ENCODE results near the gene MAPT. TPM values are rescaled to one million over a fixed set of nuclear protein-coding genes. Genes with fewer than 3 reads are reported as not detected.
"Not testable (repeated sequence)": the region's sequence is repeated elsewhere in the genome, so short reads cannot be mapped to it uniquely, and the experiment has no call there.

The MAPT gene
- total RNA-seq, 1 experiment from 2014 or later, result 0.03 TPM

DNA sequence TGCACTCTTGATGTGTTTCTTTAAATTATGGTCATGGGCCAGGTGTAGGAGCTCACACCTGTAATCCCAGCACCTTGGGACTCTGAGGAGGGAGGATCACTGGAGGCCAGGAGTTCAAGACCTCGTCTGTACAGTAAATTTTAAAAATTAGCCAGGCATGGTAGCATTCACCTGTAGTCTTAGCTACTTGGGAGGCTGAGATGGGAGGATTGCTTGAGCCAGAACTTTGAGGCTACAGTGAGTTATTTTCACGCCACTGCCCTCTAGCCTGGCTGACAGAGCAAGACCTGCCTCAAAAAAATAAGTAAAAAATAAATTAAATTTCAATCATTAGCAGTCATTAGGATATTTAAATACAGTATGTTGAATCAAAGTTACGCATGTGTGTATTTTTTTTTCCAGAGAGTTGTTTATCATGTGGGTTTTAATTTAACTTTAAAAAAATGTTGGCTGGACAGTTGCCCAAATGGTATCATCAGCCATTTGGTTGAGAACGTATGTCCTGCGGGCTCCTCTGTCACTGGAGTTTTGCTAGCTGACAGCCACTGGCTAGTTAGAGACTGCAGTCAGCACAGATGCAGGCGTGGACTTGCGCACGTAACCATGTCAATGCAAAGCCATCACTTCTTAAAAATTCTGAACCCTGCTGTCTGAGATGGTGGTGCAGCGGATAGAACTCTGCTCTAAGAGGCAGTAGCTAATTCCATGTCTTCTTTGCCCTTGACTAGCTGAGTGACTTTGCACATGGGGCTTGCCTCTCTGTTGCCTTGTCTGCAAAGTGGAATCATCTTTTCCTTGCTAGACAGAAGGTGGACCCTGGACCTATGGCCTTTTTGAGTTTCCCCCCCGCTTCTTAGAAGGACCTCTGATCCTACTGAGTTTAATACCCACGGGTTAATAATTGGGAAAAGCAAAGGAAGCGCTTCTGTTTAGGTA is 40.0 kb downstream of the MAPT start:
- DNase-seq (ENCODE audit: low read depth in 1 of 2, low spot score in 2 of 2), result no peak
- no peaks in the 10 kb centered on the region for H3K4me1 ChIP-seq (replicated peaks)
- no peak overlapping the region for H3K4me3 ChIP-seq
- peaks cover 73% of the 10 kb centered on the region for H3K27me3 ChIP-seq (replicated peaks)
- no peak overlapping the region for H3K27ac ChIP-seq
- no peaks in the 10 kb centered on the region for H3K9me3 ChIP-seq (replicated peaks)
- no peaks in the 10 kb centered on the region for H3K36me3 ChIP-seq

GRCh38 chr17:45935197-45935709 is 40.9 kb downstream of the MAPT start:
- Histone ChIP-seq H3K27me3 (replicated peaks) (peaks cover 80% of the 10 kb centered on the region), H3K4me3 (no peak overlapping the region), H3K36me3 (no peaks in the 10 kb centered on the region), H3K27ac (no peak overlapping the region), H3K4me1 (replicated peaks) (no peaks in the 10 kb centered on the region), H3K9me3 (replicated peaks) (no peaks in the 10 kb centered on the region)
- no peak for DNase-seq (ENCODE audit: low read depth in 1 of 2, low spot score in 2 of 2)

DNA sequence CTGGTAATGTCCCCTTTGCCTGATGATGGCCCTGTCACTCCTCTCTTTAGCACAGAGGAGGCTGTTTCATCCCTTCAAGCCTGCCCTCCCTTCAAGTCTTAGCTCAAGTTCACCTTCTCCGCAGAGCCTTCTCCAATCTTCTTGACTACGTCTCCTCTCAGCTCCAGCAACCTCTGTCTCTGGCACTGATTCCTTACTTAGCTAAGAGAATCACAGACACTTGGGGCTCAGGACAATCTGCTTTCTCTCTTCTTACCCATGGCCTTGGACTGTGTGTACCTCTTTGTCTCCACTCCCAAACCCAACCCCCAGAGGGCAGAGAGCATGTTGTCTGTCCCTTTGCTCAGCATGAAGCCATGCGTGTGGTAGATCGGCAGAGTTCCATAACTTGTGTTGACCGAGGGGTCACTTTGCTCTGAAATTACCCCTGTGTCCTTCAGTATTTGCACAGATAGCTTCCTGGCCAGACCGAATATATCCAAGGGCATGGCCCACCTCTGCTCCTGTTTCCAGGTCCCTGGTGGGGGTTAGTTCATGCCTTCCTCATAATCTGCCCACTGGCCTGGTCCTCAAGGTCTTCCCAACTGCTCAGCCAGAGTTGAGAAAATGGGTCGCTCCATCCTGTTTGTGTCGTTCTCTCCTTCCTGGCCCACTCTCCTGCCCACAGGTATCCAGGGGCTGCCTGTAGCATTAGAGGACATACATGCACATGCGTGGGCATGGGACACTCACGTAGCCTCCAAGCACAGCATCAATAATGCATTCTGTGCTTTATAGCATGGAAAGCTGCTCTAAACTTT is 41.6 kb downstream of the MAPT start:
- Histone ChIP-seq H3K27ac (no peak overlapping the region), H3K4me3 (no peak overlapping the region), H3K9me3 (replicated peaks) (no peaks in the 10 kb centered on the region), H3K27me3 (replicated peaks) (peaks cover 82% of the 10 kb centered on the region), H3K36me3 (no peaks in the 10 kb centered on the region), H3K4me1 (replicated peaks) (no peaks in the 10 kb centered on the region)
- no peak for DNase-seq (ENCODE audit: low read depth in 1 of 2, low spot score in 2 of 2)

- no peak for DNase-seq (ENCODE audit: low read depth in 1 of 2, low spot score in 2 of 2)
- Histone ChIP-seq H3K27me3 (replicated peaks) (peaks cover 79% of the 10 kb centered on the region), H3K27ac (no peak overlapping the region), H3K36me3 (no peaks in the 10 kb centered on the region), H3K9me3 (replicated peaks) (no peaks in the 10 kb centered on the region), H3K4me3 (no peak overlapping the region), H3K4me1 (replicated peaks) (no peaks in the 10 kb centered on the region)
Observed at GRCh38 chr17:45936610-45937009, 42.3 kb downstream of the MAPT start.

GRCh38 chr17:45937186-45937585 is 42.8 kb downstream of the MAPT start:
- not testable (repeated sequence) for H3K4me1 ChIP-seq (replicated peaks)
- H3K27me3 ChIP-seq (replicated peaks), result peaks cover 79% of the 10 kb centered on the region

DNA sequence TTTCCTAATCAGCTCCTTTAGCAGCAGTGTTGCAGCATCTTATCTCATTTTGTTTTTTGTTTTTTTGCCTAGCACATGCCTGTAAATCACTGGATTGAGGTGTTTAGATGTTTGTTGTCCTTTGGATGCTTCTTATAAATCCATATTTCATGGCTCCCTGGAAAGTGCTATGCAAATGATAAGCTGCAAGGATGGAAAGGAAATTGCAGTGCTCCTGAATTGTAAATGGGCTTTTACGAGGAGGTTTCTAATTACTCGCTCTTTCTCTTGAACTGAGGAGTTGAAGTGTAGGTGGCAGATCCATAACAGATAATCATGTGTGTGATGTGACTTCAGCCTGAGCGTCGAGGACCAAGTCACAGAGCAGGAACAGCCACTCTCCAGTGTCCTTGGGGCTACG is 45.0 kb downstream of the MAPT start:
- peaks cover 78% of the 10 kb centered on the region for H3K27me3 ChIP-seq (replicated peaks)
- no peak overlapping the region for H3K27ac ChIP-seq
- no peak for DNase-seq (ENCODE audit: low read depth in 1 of 2, low spot score in 2 of 2)
- H3K4me3 ChIP-seq, result no peak overlapping the region
- H3K4me1 ChIP-seq (replicated peaks), result no peaks in the 10 kb centered on the region
- no peaks in the 10 kb centered on the region for H3K9me3 ChIP-seq (replicated peaks)
- no peaks in the 10 kb centered on the region for H3K36me3 ChIP-seq

More at GRCh38 chr17:45937186-45937585, 42.8 kb downstream of the MAPT start:
- H3K4me3 ChIP-seq; H3K36me3 ChIP-seq; DNase-seq (ENCODE audit: low read depth in 1 of 2, low spot score in 2 of 2); H3K27ac ChIP-seq; H3K9me3 ChIP-seq (replicated peaks): not testable (repeated sequence)

GRCh38 chr17:45940293-45940692 is 45.9 kb downstream of the MAPT start:
- H3K4me3 ChIP-seq, result no peak overlapping the region
- no peaks in the 10 kb centered on the region for H3K9me3 ChIP-seq (replicated peaks)
- H3K36me3 ChIP-seq, result no peaks in the 10 kb centered on the region
- peaks cover 82% of the 10 kb centered on the region for H3K27me3 ChIP-seq (replicated peaks)
- H3K4me1 ChIP-seq (replicated peaks), result no peaks in the 10 kb centered on the region
- DNase-seq (ENCODE audit: low read depth in 1 of 2, low spot score in 2 of 2), result no peak
- no peak overlapping the region for H3K27ac ChIP-seq

- no peaks in the 10 kb centered on the region for H3K36me3 ChIP-seq
- no peak overlapping the region for H3K4me3 ChIP-seq
- H3K27me3 ChIP-seq (replicated peaks), result peaks cover 84% of the 10 kb centered on the region
- no peak overlapping the region for H3K27ac ChIP-seq
- no peak for DNase-seq (ENCODE audit: low read depth in 1 of 2, low spot score in 2 of 2)
- no peaks in the 10 kb centered on the region for H3K4me1 ChIP-seq (replicated peaks)
- no peaks in the 10 kb centered on the region for H3K9me3 ChIP-seq (replicated peaks)
Observed at GRCh38 chr17:45940826-45941225, 46.5 kb downstream of the MAPT start.

DNA sequence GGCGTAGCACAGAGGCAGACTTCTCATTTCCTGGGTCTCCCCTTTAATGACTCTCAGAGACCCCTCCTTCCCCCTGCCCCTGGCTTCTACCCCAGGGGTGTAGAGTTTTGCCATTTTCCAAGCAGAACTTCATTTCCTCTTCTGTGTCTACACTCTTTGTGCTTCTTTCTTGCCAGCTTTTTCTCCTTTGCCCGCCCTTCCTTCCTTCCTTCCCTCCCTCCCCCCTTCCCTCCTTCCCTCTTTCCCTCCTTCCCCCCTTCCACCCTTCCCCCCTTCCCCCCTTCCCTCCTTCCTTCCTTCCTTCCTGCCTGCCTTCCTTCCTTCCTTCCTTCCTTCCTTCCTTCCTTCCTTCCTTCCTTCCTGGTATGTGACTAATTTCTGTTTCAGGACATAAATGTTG is 47.0 kb downstream of the MAPT start:
- Histone ChIP-seq H3K36me3 (no peaks in the 10 kb centered on the region), H3K4me1 (replicated peaks) (no peaks in the 10 kb centered on the region), H3K4me3 (no peak overlapping the region), H3K27ac (no peak overlapping the region), H3K9me3 (replicated peaks) (no peaks in the 10 kb centered on the region), H3K27me3 (replicated peaks) (peaks cover 83% of the 10 kb centered on the region)
- DNase-seq (ENCODE audit: low read depth in 1 of 2, low spot score in 2 of 2), result no peak

GRCh38 chr17:45942284-45942683 is 47.9 kb downstream of the MAPT start:
- Histone ChIP-seq H3K27ac (no peak overlapping the region), H3K4me1 (replicated peaks) (no peaks in the 10 kb centered on the region), H3K27me3 (replicated peaks) (peaks cover 80% of the 10 kb centered on the region), H3K4me3 (no peak overlapping the region), H3K36me3 (no peaks in the 10 kb centered on the region), H3K9me3 (replicated peaks) (no peaks in the 10 kb centered on the region)
- no peak for DNase-seq (ENCODE audit: low read depth in 1 of 2, low spot score in 2 of 2)

DNA sequence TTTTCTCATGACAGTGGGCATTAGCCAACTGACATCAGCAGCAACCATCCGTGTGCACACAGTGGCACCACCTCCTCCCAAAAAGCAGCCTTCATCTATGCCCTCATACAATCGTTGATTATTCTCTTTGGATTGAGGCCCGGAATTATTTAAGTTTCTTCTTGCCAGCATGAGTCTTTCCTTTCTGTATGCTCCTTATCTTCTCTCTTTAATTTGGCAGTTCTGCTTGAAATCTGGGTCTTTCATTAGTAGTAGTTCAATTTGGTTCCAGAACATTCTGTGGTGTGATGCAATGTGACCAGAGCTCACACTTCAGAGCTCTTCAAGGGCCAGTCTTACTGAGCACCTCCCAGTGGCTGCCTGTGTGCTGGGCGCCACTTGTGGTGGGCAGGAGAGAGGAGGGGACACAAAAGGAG is 52.5 kb downstream of the MAPT start:
- H3K27me3 ChIP-seq (replicated peaks), result peaks cover 67% of the 10 kb centered on the region
- no peaks in the 10 kb centered on the region for H3K9me3 ChIP-seq (replicated peaks)
- DNase-seq (ENCODE audit: low read depth in 1 of 2, low spot score in 2 of 2), result no peak
- no peaks in the 10 kb centered on the region for H3K36me3 ChIP-seq
- H3K4me1 ChIP-seq (replicated peaks), result peaks cover 6% of the 10 kb centered on the region
- no peak overlapping the region for H3K4me3 ChIP-seq
- no peak overlapping the region for H3K27ac ChIP-seq

GRCh38 chr17:45948498-45948880 is 54.1 kb downstream of the MAPT start:
- Histone ChIP-seq H3K9me3 (replicated peaks) (no peaks in the 10 kb centered on the region), H3K4me3 (no peak overlapping the region), H3K27me3 (replicated peaks) (peaks cover 56% of the 10 kb centered on the region), H3K4me1 (replicated peaks) (peaks cover 6% of the 10 kb centered on the region), H3K36me3 (no peaks in the 10 kb centered on the region), H3K27ac (no peak overlapping the region)
- no peak for DNase-seq (ENCODE audit: low read depth in 1 of 2, low spot score in 2 of 2)

- no peak overlapping the region for H3K4me3 ChIP-seq
- no peaks in the 10 kb centered on the region for H3K36me3 ChIP-seq
- peaks cover 54% of the 10 kb centered on the region for H3K27me3 ChIP-seq (replicated peaks)
- no peaks in the 10 kb centered on the region for H3K9me3 ChIP-seq (replicated peaks)
- H3K27ac ChIP-seq, result no peak overlapping the region
- DNase-seq (ENCODE audit: low read depth in 1 of 2, low spot score in 2 of 2), result peak; percentile 70 to 81
- H3K4me1 ChIP-seq (replicated peaks), result peaks cover 6% of the 10 kb centered on the region
Observed at GRCh38 chr17:45948881-45949624, 54.7 kb downstream of the MAPT start.

Data from SJSA1 (cell line).